ENCODE results near the gene HABP4.

Gene HABP4

DNA sequence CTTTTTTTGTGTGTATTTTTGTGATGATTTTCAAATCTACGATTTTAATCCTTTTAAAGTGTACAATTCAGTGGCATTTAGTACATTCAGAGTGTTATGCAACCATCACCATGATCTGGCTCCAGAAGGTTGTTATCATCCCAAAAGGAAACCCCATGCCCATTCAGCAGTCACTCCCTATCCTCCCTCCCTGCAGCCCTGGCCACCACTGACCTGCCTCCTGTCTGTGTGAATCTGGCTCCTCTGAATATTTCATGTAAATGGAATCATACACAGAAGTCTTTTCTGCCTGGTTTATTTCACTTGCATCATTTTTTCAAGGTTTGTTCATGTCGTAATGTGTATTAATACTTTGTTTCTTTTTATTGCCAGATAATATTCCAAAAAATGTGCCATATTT, 32.5 kb downstream of the HABP4 start:
- no peak for DNase-seq (ENCODE audit: extremely low spot score)
- CTCF ChIA-PET = no interaction called here
- POLR2A ChIA-PET = interaction anchor here (0.6 kb wide), 1 partner anchor 33 kb away, joined by 3 read pairs; the partner anchor contains the start of gene HABP4
- TF ChIP-seq FOXA1 (IDR thresholded peaks at IDR 0.05) (no peak), CTBP1 (IDR thresholded peaks at IDR 0.05; ENCODE audit: borderline replicate concordance) (no peak), ELF4 (IDR thresholded peaks at IDR 0.05) (no peak), ZNF384 (IDR thresholded peaks at IDR 0.05) (no peak), ARNT (IDR thresholded peaks at IDR 0.05) (no peak), SUZ12 (IDR thresholded peaks at IDR 0.05) (no peak), LEF1 (IDR thresholded peaks at IDR 0.05; ENCODE audit: borderline replicate concordance) (no peak), NFRKB (IDR thresholded peaks at IDR 0.05) (no peak), L3MBTL2 (conservative IDR thresholded peaks at IDR 0.05) (no peak), TARDBP (IDR thresholded peaks at IDR 0.05) (no peak), HDGF (IDR thresholded peaks at IDR 0.05; ENCODE audit: borderline replicate concordance) (no peak), SP1 (IDR thresholded peaks at IDR 0.05) (no peak), BHLHE40 (IDR thresholded peaks at IDR 0.05; ENCODE audit: borderline replicate concordance) (no peak), FOXM1 (IDR thresholded peaks at IDR 0.05; ENCODE audit: borderline replicate concordance) (no peak)
- TF ChIP-seq, protein P1, sequence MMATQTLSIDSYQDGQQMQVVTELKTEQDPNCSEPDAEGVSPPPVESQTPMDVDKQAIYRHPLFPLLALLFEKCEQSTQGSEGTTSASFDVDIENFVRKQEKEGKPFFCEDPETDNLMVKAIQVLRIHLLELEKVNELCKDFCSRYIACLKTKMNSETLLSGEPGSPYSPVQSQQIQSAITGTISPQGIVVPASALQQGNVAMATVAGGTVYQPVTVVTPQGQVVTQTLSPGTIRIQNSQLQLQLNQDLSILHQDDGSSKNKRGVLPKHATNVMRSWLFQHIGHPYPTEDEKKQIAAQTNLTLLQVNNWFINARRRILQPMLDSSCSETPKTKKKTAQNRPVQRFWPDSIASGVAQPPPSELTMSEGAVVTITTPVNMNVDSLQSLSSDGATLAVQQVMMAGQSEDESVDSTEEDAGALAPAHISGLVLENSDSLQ (IDR thresholded peaks at IDR 0.05) = no peak

DNA sequence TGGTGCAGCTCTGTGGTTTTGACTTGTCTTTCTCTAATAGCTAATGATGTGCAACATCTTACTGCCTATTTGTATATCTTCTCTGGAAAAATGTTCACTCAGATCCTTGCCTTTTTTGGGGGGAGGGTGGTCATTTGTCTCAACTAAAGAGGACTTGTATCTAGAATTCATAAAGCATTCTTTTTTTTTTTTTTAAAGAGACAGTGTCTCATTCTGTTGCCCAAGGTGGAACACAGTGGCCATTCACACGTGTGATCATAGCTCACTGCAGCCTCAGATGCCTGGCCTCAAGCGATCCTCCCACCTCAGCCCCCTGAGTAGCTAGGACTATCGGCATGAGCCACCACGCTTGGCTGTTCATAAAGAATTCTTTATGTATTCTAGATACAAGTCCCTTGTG, 33.2 kb downstream of the HABP4 start:
- DNase-seq (ENCODE audit: extremely low spot score) = no peak
- TF ChIP-seq CTBP1 (IDR thresholded peaks at IDR 0.05; ENCODE audit: borderline replicate concordance) = no peak
- no peak for TF ChIP-seq TARDBP (IDR thresholded peaks at IDR 0.05)
- no peak for TF ChIP-seq FOXK2 (IDR thresholded peaks at IDR 0.05)
- TF ChIP-seq HDGF (IDR thresholded peaks at IDR 0.05; ENCODE audit: borderline replicate concordance) = no peak
- no peak for TF ChIP-seq NFRKB (IDR thresholded peaks at IDR 0.05)
- TF ChIP-seq FOXA1 (IDR thresholded peaks at IDR 0.05) = no peak
- no peak for TF ChIP-seq ARNT (IDR thresholded peaks at IDR 0.05)
- TF ChIP-seq SUZ12 (IDR thresholded peaks at IDR 0.05) = no peak
- TF ChIP-seq ZNF384 (IDR thresholded peaks at IDR 0.05) = no peak
- TF ChIP-seq L3MBTL2 (conservative IDR thresholded peaks at IDR 0.05) = no peak
- no peak for TF ChIP-seq SP1 (IDR thresholded peaks at IDR 0.05)
- TF ChIP-seq FOXM1 (IDR thresholded peaks at IDR 0.05; ENCODE audit: borderline replicate concordance) = no peak
- TF ChIP-seq, protein P1 (IDR thresholded peaks at IDR 0.05) = no peak
- TF ChIP-seq BHLHE40 (IDR thresholded peaks at IDR 0.05; ENCODE audit: borderline replicate concordance) = no peak
- TF ChIP-seq ELF4 (IDR thresholded peaks at IDR 0.05) = no peak
- TF ChIP-seq LEF1 (IDR thresholded peaks at IDR 0.05; ENCODE audit: borderline replicate concordance) = no peak
- ChIA-PET POLR2A (interaction anchor here (0.6 kb wide), 1 partner anchor 34 kb away, joined by 3 read pairs; the partner anchor contains the start of gene HABP4), CTCF (no interaction called here)

DNA sequence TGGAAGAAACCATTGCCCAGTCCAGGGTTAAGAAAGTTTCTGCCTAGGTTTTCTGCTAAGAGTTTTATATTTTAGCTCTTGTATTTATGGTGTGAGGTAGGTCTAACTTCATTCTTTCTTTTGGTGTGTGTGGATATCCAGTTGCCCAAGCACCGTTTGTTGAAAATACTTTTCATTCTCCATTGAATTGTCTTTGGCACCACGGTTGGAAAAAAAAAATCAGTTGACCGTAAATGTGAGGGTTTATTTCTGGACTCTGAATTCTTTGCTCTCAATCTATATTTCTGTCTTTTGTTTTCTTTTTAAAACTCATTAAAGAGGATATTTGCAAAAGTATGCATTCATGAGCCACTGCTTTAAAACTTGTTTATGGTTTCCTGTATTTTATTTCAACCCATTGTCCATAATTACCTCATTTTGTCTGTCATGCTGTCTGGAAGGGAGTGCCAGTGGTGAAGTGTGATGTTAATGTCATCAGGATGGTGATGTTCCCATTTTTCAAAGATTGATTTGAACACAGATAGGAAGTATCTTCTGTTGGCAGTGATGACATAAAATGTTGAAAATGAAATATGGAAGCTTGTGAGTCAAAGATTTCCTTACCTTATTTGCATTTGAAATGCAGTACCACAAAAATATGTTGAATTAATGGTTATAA, 33.9 kb downstream of the HABP4 start:
- ChIA-PET CTCF (no interaction called here), POLR2A (no interaction called here)
- DNase-seq (ENCODE audit: extremely low spot score) = no peak
- no peak for TF ChIP-seq HDGF (IDR thresholded peaks at IDR 0.05; ENCODE audit: borderline replicate concordance)
- TF ChIP-seq CTBP1 (IDR thresholded peaks at IDR 0.05; ENCODE audit: borderline replicate concordance) = no peak
- no peak for TF ChIP-seq SP1 (IDR thresholded peaks at IDR 0.05)
- no peak for TF ChIP-seq FOXM1 (IDR thresholded peaks at IDR 0.05; ENCODE audit: borderline replicate concordance)
- TF ChIP-seq FOXK2 (IDR thresholded peaks at IDR 0.05) = no peak
- TF ChIP-seq NFRKB (IDR thresholded peaks at IDR 0.05) = no peak
- TF ChIP-seq SUZ12 (IDR thresholded peaks at IDR 0.05) = no peak
- TF ChIP-seq FOXA1 (IDR thresholded peaks at IDR 0.05) = no peak

DNA sequence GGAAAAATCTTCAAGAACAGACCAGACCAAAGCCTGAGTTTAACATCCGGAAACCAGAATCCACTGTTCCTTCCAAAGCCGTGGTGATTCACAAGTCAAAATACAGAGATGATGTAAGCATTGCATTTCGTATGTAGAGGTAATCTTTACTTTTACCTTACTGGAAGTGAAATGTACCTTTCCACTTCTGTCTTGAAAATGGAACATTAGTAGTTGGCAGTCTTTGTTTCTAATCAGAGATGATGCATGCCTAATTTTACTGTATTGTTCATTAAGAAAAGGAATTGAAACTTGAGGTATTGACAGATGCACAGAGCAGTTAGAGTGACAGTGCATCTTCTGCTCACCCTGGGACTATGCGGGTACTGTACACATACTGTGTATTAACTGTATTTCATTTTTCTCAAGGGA, 34.6 kb downstream of the HABP4 start:
- ChIA-PET CTCF (no interaction called here), POLR2A (no interaction called here)

DNA sequence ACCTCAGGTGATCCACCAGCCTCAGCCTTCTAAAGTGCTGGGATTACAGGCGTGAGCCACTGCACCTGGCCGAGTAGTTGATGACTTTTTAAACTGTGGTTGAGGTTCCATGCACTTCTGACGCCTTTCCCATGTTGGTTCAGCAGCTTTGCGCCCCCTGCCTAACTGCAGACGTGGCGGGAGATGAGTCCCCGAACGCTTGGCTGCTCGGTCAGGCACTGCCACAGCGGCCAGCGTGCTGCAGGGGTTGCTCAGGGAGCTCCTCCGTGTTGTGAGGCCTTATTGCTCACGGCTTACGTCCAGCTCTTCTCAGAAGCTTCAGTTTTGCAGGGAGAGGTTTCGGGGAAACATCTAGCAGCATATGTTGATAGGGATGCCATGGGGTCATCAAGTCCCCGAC, 35.3 kb downstream of the HABP4 start:
- CTCF ChIA-PET = no interaction called here
- no peak for TF ChIP-seq TARDBP (IDR thresholded peaks at IDR 0.05)
- TF ChIP-seq HDGF (IDR thresholded peaks at IDR 0.05; ENCODE audit: borderline replicate concordance) = no peak
- TF ChIP-seq SP1 (IDR thresholded peaks at IDR 0.05) = no peak
- DNase-seq (ENCODE audit: extremely low spot score) = no peak
- POLR2A ChIA-PET = no interaction called here

More for the DNA sequence above, 34.6 kb downstream of the HABP4 start:
- no peak for TF ChIP-seq BHLHE40 (IDR thresholded peaks at IDR 0.05; ENCODE audit: borderline replicate concordance)
- no peak for TF ChIP-seq TARDBP (IDR thresholded peaks at IDR 0.05)
- no peak for TF ChIP-seq L3MBTL2 (conservative IDR thresholded peaks at IDR 0.05)
- no peak for TF ChIP-seq SP1 (IDR thresholded peaks at IDR 0.05)
- no peak for TF ChIP-seq SUZ12 (IDR thresholded peaks at IDR 0.05)
- no peak for TF ChIP-seq FOXM1 (IDR thresholded peaks at IDR 0.05; ENCODE audit: borderline replicate concordance)
- no peak for TF ChIP-seq ELF4 (IDR thresholded peaks at IDR 0.05)
- no peak for TF ChIP-seq ZNF384 (IDR thresholded peaks at IDR 0.05)
- TF ChIP-seq CTBP1 (IDR thresholded peaks at IDR 0.05; ENCODE audit: borderline replicate concordance) = no peak
- no peak for TF ChIP-seq NFRKB (IDR thresholded peaks at IDR 0.05)
- TF ChIP-seq, protein P1 (IDR thresholded peaks at IDR 0.05) = no peak
- no peak for TF ChIP-seq LEF1 (IDR thresholded peaks at IDR 0.05; ENCODE audit: borderline replicate concordance)
- TF ChIP-seq FOXA1 (IDR thresholded peaks at IDR 0.05) = no peak
- TF ChIP-seq HDGF (IDR thresholded peaks at IDR 0.05; ENCODE audit: borderline replicate concordance) = no peak
- TF ChIP-seq ARNT (IDR thresholded peaks at IDR 0.05) = no peak
- no peak for TF ChIP-seq FOXK2 (IDR thresholded peaks at IDR 0.05)
- no peak for DNase-seq (ENCODE audit: extremely low spot score)

Data from HEK293T (cell line).